ENCODE measurements around the gene SCPEP1.

SCPEP1 gene

GRCh38 chr17:57040571-57040970 lies 62.6 kb downstream of the SCPEP1 start:
- no peak for DNase-seq (ENCODE audit: low read depth in 2 of 2)

- DNase-seq (ENCODE audit: low read depth in 2 of 2) = no peak
These were observed 65.3 kb downstream of the SCPEP1 start for GRCh38 chr17:57043276-57043675.

GRCh38 chr17:57044976-57045867 lies 67.3 kb downstream of the SCPEP1 start:
- no peak for DNase-seq (ENCODE audit: low read depth in 2 of 2)

GRCh38 chr17:57045868-57046704 lies 68.2 kb downstream of the SCPEP1 start:
- DNase-seq (ENCODE audit: low read depth in 2 of 2) = peak in 1 of 2 donors; percentile 20

GRCh38 chr17:57046749-57047148 lies 68.8 kb downstream of the SCPEP1 start:
- DNase-seq (ENCODE audit: low read depth in 2 of 2) = no peak

GRCh38 chr17:57048096-57048495 lies 70.2 kb downstream of the SCPEP1 start:
- no peak for DNase-seq (ENCODE audit: low read depth in 2 of 2)

GRCh38 chr17:57050306-57050705 lies 72.4 kb downstream of the SCPEP1 start:
- DNase-seq (ENCODE audit: low read depth in 2 of 2) = no peak

- no peak for DNase-seq (ENCODE audit: low read depth in 2 of 2)
These were observed 74.0 kb downstream of the SCPEP1 start for GRCh38 chr17:57051886-57052361.

All from stimulated activated CD4-positive, alpha-beta T cell treated with anti-CD3 and anti-CD28 coated beads, Interleukin-1b, Interleukin-23, amount 100 ng/mL, for 4 hours (primary cell).